ENCODE results near the gene CYP1A2. TPM values are rescaled to one million over a fixed set of nuclear protein-coding genes. Genes with fewer than 3 reads are reported as not detected.

CYP1A2 gene
- total RNA-seq, 1 experiment from 2014 or later: not detected

DNA sequence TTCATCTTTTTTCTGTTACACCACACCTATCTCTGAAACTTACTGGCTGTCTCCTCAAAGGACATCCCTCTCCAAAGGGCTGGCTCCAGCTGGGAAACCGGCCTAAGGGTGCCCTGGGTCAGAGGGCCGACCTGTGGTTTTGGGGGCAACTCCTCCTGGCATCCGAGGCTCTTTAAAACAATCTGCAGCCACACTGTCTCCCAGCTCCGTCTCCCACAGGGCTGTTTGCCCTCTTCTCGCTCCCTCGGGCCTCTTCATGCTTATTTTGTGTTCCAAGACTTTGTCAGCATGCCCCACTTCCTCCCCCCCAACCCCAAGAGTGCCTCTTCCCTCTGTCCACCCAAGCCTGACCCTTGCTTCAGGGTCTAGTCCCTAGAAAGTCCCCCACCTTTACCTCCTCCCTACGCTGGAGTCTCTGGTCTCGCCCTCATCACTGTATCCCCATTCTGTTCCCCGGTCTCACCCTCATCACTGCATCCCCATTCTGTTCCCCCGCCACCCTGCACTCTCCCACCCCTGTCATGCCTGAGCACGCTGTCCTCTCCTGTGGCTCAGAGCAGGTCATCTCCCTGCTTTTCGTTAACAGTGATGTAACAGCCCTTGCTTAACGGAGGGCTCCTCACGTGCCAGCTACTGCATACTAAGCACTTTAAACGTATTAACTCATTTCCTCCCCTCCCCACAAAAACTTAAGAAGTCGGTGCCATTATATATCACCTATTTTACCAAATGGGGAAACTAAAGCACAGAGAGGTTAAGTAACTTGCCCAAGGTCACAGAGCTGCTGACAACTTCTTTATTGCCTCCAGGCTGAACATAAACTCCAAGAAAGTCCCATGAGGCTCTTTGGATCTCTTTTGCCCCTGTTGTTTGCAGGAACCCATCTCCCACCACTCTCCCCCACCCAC, 32.1 kb downstream of the CYP1A2 start:
- Histone ChIP-seq H3K27ac (ENCODE audit: insufficient read length, low read depth, low read length) (no peak overlapping the region), H4K8ac (replicated peaks; ENCODE audit: insufficient read length, low read depth, low read length) (no peak overlapping the region), H2AFZ (ENCODE audit: low read length) (no peak overlapping the region), H3T11ph (ENCODE audit: low read length) (no peak overlapping the region), H3K23ac (ENCODE audit: insufficient read length, low read depth, low read length) (no peak overlapping the region), H3K18ac (ENCODE audit: insufficient read length, low read depth, low read length) (no peak overlapping the region), H4K91ac (ENCODE audit: insufficient read length, low read depth, low read length) (no peak overlapping the region), H2BK12ac (ENCODE audit: insufficient read length, low read depth, low read length) (no peak overlapping the region), H4K5ac (ENCODE audit: insufficient read length, low read depth, low read length) (no peak overlapping the region), H3K14ac (ENCODE audit: insufficient read depth, low read length) (no peak overlapping the region), H3K27me3 (ENCODE audit: insufficient read depth, low read length) (peaks cover 4% of the 10 kb centered on the region; the same call in 1 of the 2 replicates), H2BK20ac (ENCODE audit: low read depth, low read length, poor library complexity, severe bottlenecking) (no peak overlapping the region), H3K23me2 (ENCODE audit: insufficient read length, low read depth, low read length, poor library complexity, severe bottlenecking) (peaks cover 11% of the 10 kb centered on the region), H3K4me2 (ENCODE audit: insufficient read depth, insufficient read length, low read length) (peak overlapping the region; percentile 91), H2BK5ac (ENCODE audit: insufficient read length, low read length) (no peak overlapping the region), H3K56ac (ENCODE audit: insufficient read length, low read depth, low read length) (no peak overlapping the region), H3K79me2 (ENCODE audit: insufficient read depth, low read length) (no peaks in the 10 kb centered on the region), H3K79me1 (ENCODE audit: insufficient read depth, low read depth, low read length, poor library complexity, severe bottlenecking) (no peaks in the 10 kb centered on the region), H2AK5ac (ENCODE audit: insufficient read length, low read length) (no peak overlapping the region), H2BK15ac (ENCODE audit: low read depth, low read length) (no peak overlapping the region), H2BK120ac (ENCODE audit: low read depth, low read length, poor library complexity, severe bottlenecking) (no peak overlapping the region), H3K9ac (ENCODE audit: extremely low read depth, insufficient read length, low read length) (no peak overlapping the region), H4K20me1 (ENCODE audit: control insufficient read depth, insufficient read depth, insufficient read length) (no peaks in the 10 kb centered on the region), H3K4ac (ENCODE audit: low read depth, low read length) (no peak overlapping the region), H3K9me3 (ENCODE audit: control insufficient read depth, low read depth, low read length) (no peaks in the 10 kb centered on the region), H3K4me1 (ENCODE audit: insufficient read depth, low read length) (no peaks in the 10 kb centered on the region)
- Mint-ChIP-seq H3K4me1 (peaks cover 35 to 52% of the 10 kb centered on the region in 2 experiments), H3K36me3 (ENCODE audit: insufficient read depth in 1 of 3, low read depth in 3 of 3) (peaks cover 0 to 5% (median 4%) of the 10 kb centered on the region in 3 experiments; a peak in 3 of 7 replicates), H3K9me3 (no peaks in the 10 kb centered on the region), H3K27me3 (ENCODE audit: low read depth) (peaks cover 34% of the 10 kb centered on the region), H3K4me3 (peak overlapping the region; percentile 70 to 85), H3K27ac (peak overlapping the region in 1 of 3 experiments; percentile 71; a peak in 1 of 7 replicates)
- TF ChIP-seq, protein P1, sequence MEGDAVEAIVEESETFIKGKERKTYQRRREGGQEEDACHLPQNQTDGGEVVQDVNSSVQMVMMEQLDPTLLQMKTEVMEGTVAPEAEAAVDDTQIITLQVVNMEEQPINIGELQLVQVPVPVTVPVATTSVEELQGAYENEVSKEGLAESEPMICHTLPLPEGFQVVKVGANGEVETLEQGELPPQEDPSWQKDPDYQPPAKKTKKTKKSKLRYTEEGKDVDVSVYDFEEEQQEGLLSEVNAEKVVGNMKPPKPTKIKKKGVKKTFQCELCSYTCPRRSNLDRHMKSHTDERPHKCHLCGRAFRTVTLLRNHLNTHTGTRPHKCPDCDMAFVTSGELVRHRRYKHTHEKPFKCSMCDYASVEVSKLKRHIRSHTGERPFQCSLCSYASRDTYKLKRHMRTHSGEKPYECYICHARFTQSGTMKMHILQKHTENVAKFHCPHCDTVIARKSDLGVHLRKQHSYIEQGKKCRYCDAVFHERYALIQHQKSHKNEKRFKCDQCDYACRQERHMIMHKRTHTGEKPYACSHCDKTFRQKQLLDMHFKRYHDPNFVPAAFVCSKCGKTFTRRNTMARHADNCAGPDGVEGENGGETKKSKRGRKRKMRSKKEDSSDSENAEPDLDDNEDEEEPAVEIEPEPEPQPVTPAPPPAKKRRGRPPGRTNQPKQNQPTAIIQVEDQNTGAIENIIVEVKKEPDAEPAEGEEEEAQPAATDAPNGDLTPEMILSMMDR (conservative IDR thresholded peaks at IDR 0.05): no peak
- no peak for DNase-seq
- WGBS (ENCODE audit: extremely low coverage, insufficient read length, low lambda C conversion rate): no CpG with 5 or more reads among the region's 16 CpGs

Measured in H9 (cell line).